Measurements from ENCODE around the gene DIDO1. TPM values are rescaled to one million over a fixed set of nuclear protein-coding genes. Genes with fewer than 3 reads are reported as not detected.

The DIDO1 gene
- total and polyA plus RNA-seq, 2 of the 13 experiments (the other 11 are each of a cell fraction or from before 2014, with no cell fraction given), result 75.0 to 75.1 TPM

- no peak for TF ChIP-seq ZBTB44 (CRISPR knock-in tag; IDR thresholded peaks at IDR 0.05)
- no peak for TF ChIP-seq ZNF879 (CRISPR knock-in tag; IDR thresholded peaks at IDR 0.05)
- no peak; the same call in 1 of the 2 replicates for TF ChIP-seq MAX (IDR thresholded peaks at IDR 0.05)
- no peak for TF ChIP-seq TGIF2 (CRISPR knock-in tag; IDR thresholded peaks at IDR 0.05)
- TF ChIP-seq PCBP1 (IDR thresholded peaks at IDR 0.05; ENCODE audit: borderline replicate concordance, low read depth, low read length), result no peak
- TF ChIP-seq SRF (IDR thresholded peaks at IDR 0.05; ENCODE audit: low read depth, low read length), result no peak
- no peak for TF ChIP-seq E2F2 (CRISPR knock-in tag; IDR thresholded peaks at IDR 0.05; ENCODE audit: borderline replicate concordance)
- TF ChIP-seq SIN3A (IDR thresholded peaks at IDR 0.05; ENCODE audit: borderline replicate concordance, low read depth, low read length), result no peak; the same call in 1 of the 2 replicates
- TF ChIP-seq DNMT1 (CRISPR knock-in tag; IDR thresholded peaks at IDR 0.05), result no peak
- no peak for TF ChIP-seq ZNF382 (CRISPR knock-in tag; IDR thresholded peaks at IDR 0.05; ENCODE audit: borderline replicate concordance)
- TF ChIP-seq SRSF9 (IDR thresholded peaks at IDR 0.05; ENCODE audit: borderline replicate concordance, insufficient read depth, low read depth, low read length, poor library complexity, severe bottlenecking), result no peak
- no peak for TF ChIP-seq SATB2 (CRISPR knock-in tag; IDR thresholded peaks at IDR 0.05)
- TF ChIP-seq ZNF790 (CRISPR knock-in tag; IDR thresholded peaks at IDR 0.05; ENCODE audit: borderline replicate concordance), result no peak
- TF ChIP-seq ZUFSP (CRISPR knock-in tag; IDR thresholded peaks at IDR 0.05; ENCODE audit: borderline replicate concordance), result no peak
- no peak; the same call in 1 of the 3 replicates for TF ChIP-seq MXI1 (IDR thresholded peaks at IDR 0.05; ENCODE audit: borderline replicate concordance, low read depth, low read length)
- TF ChIP-seq BRD4 (CRISPR knock-in tag; IDR thresholded peaks at IDR 0.05), result no peak
- peak; percentile 55; the same call in 1 of the 2 replicates for TF ChIP-seq AHR (CRISPR knock-in tag; IDR thresholded peaks at IDR 0.05)
- TF ChIP-seq ZNF614 (CRISPR knock-in tag; IDR thresholded peaks at IDR 0.05; ENCODE audit: borderline replicate concordance), result no peak
- 0 out of 2 replicates have a peak, but pooled peaks have one; percentile 30 for TF ChIP-seq ZNF160 (CRISPR knock-in tag; IDR thresholded peaks at IDR 0.05)
- TF ChIP-seq E2F5 (CRISPR knock-in tag; conservative IDR thresholded peaks at IDR 0.05), result no peak
- TF ChIP-seq NFIB (CRISPR knock-in tag; IDR thresholded peaks at IDR 0.05; ENCODE audit: borderline replicate concordance), result no peak
- TF ChIP-seq RBAK (CRISPR knock-in tag; IDR thresholded peaks at IDR 0.05), result no peak
- no peak for TF ChIP-seq ZC3H13 (CRISPR knock-in tag; IDR thresholded peaks at IDR 0.05)
- TF ChIP-seq POLR2A (IDR thresholded peaks at IDR 0.05; ENCODE audit: insufficient read depth in 1 of 2, low read depth in 2 of 2, low read length in 2 of 2), result peak; percentile 45 to 59; a peak in 3 of 4 replicates
- TF ChIP-seq KLF11 (CRISPR knock-in tag; IDR thresholded peaks at IDR 0.05), result no peak
- TF ChIP-seq GABPA (IDR thresholded peaks at IDR 0.05; ENCODE audit: low read depth, low read length), result no peak
- TF ChIP-seq GABPA (CRISPR knock-in tag; IDR thresholded peaks at IDR 0.05; ENCODE audit: low read depth), result no peak
These were observed 1.7 kb downstream of the DIDO1 start (continued) for GRCh38 chr20:62924442-62925075.

Measured in HepG2 (cell line).